Endothelial cell of umbilical vein (primary cell): ENCODE results near the gene TNS2. TPM values are rescaled to one million over a fixed set of nuclear protein-coding genes. Genes with fewer than 3 reads are reported as not detected.

Experiments
- BruUV-seq: library from RNA; stranded (reverse); fragments of 400-500 nt; replicated peaks from 2 replicates; lab custom pipeline; 2021; lab: Mats Ljungman, UMichigan
- CTCF ChIA-PET: fragments of 300-600, 350-600 bp; sonication (Branson Sonifier 250); formaldehyde crosslinking; loops from one replicate; lab custom pipeline; 2021; ENCODE audit warnings: antibody characterized with exemption, inconsistent platforms; lab: Charles Lee
- POLR2A ChIA-PET: fragments of 300-600, 350-600 bp; sonication (Branson Sonifier 250); formaldehyde crosslinking; loops from one replicate; lab custom pipeline; 2021; ENCODE audit warnings: antibody characterized with exemption, inconsistent platforms; lab: Charles Lee
- DNase-seq: peaks from one replicate; pipeline ENCODE4 v3.0.0-alpha.2; 2011; ENCODE audit warnings: low read depth, low spot score
- FAIRE-seq: peaks from 2 replicates; lab custom pipeline; 2011; peaks lifted over from hg19 to GRCh38; lab: Jason Lieb, UNC
- H2AFZ ChIP-seq: 2 replicates; pipeline ENCODE4 v1.6.0; 2012; ENCODE audit warnings: low read depth, low read length, control low read depth, inconsistent platforms
- H3K27ac ChIP-seq: 2 replicates; pipeline ENCODE4 v1.5.1; 2011; ENCODE audit warnings: low read depth, mild to moderate bottlenecking, control low read depth, low read length, moderate library complexity; ENCODE audit not compliant: insufficient read depth
- H3K27me3 ChIP-seq, 2 experiments: 2 replicates each; pipeline versions ENCODE4 v1.6.0 to v1.6.1; 2011; ENCODE audit warnings: low read length in 2 of 2, mixed read lengths in 1 of 2; ENCODE audit not compliant: control insufficient read depth in 2 of 2, insufficient read depth in 2 of 2
- H3K36me3 ChIP-seq, 2 experiments: 2 replicates in 1 of 2; 3 replicates in 1 of 2; pipeline ENCODE4 v1.5.1; 2011; ENCODE audit warnings: low read length in 2 of 2, mild to moderate bottlenecking in 1 of 2, moderate library complexity in 1 of 2; ENCODE audit not compliant: control insufficient read depth in 2 of 2, insufficient read depth in 2 of 2; ENCODE audit errors: extremely low read depth in 1 of 2
- H3K4me1 ChIP-seq: 3 replicates; pipeline ENCODE4 v1.5.1; 2011; ENCODE audit warnings: mild to moderate bottlenecking, low read length; ENCODE audit not compliant: control insufficient read depth, insufficient read depth; ENCODE audit errors: extremely low read depth
- H3K4me2 ChIP-seq: 2 replicates; pipeline ENCODE4 v1.6.1; 2011; ENCODE audit warnings: low read length, control low read depth, mixed read lengths; ENCODE audit not compliant: insufficient read depth
- H3K4me3 ChIP-seq, 3 experiments: fragments of 200-600 bp in 1 of 3; sonication (generic), shearing (Covaris generic) in 1 of 3; replicated peaks in 1 of 3; 2 replicates each; pipeline ENCODE4 v1.5.1; 2011 to 2016; ENCODE audit warnings: control low read depth in 3 of 3, low read length in 3 of 3, mild to moderate bottlenecking in 2 of 3, inconsistent platforms in 1 of 3, low read depth in 1 of 3, moderate library complexity in 1 of 3; ENCODE audit not compliant: insufficient read depth in 1 of 3
- H3K79me2 ChIP-seq: 2 replicates; pipeline ENCODE4 v1.6.0; 2012; ENCODE audit warnings: low read length, inconsistent platforms; ENCODE audit not compliant: control insufficient read depth, insufficient read depth
- H3K9ac ChIP-seq: replicated peaks from 2 replicates; pipeline ENCODE3; 2011; ENCODE audit warnings: low read length, control low read depth; ENCODE audit not compliant: insufficient read depth; ENCODE audit errors: extremely low read depth
- H3K9me1 ChIP-seq: replicated peaks from 3 replicates; pipeline ENCODE4 v1.6.0; 2011; ENCODE audit warnings: mild to moderate bottlenecking, low read length; ENCODE audit not compliant: control insufficient read depth, insufficient read depth; ENCODE audit errors: extremely low read depth
- H3K9me3 ChIP-seq: replicated peaks from 2 replicates; pipeline ENCODE4 v1.5.1; 2012; ENCODE audit warnings: low read length, inconsistent platforms; ENCODE audit not compliant: control insufficient read depth, insufficient read depth
- H4K20me1 ChIP-seq: replicated peaks from 2 replicates; pipeline ENCODE3; 2011; ENCODE audit warnings: mild to moderate bottlenecking, low read length; ENCODE audit not compliant: control insufficient read depth, insufficient read depth; ENCODE audit errors: extremely low read depth
- CTCF ChIP-seq, 2 donors: IDR thresholded peaks; 1 replicate in 1 of 2; 2 replicates in 1 of 2; pipeline ENCODE4 v1.5.1; 2011; ENCODE audit warnings: low read length in 2 of 2, mild to moderate bottlenecking in 2 of 2, moderate library complexity in 2 of 2, control low read depth in 1 of 2, inconsistent platforms in 1 of 2, low read depth in 1 of 2; ENCODE audit not compliant: insufficient read depth in 1 of 2; ENCODE audit errors: extremely low read depth in 1 of 2
- EZH2 ChIP-seq: IDR thresholded peaks from 2 replicates; pipeline ENCODE4 v1.6.1; 2012; ENCODE audit warnings: borderline replicate concordance, low read depth, mild to moderate bottlenecking, moderate library complexity, low read length, inconsistent platforms; ENCODE audit not compliant: severe bottlenecking
- FOS ChIP-seq: IDR thresholded peaks from 2 replicates; pipeline ENCODE4 v1.6.1; 2011; ENCODE audit warnings: mild to moderate bottlenecking, low read length, moderate library complexity, borderline replicate concordance; ENCODE audit not compliant: insufficient read depth
- GATA2 ChIP-seq: IDR thresholded peaks from 2 replicates; pipeline ENCODE4 v1.7.0; 2011; ENCODE audit warnings: low read depth, mild to moderate bottlenecking, moderate library complexity, mixed read lengths, low read length; ENCODE audit not compliant: insufficient read length, insufficient read depth
- JUN ChIP-seq: IDR thresholded peaks from 2 replicates; pipeline ENCODE4 v1.6.1; 2011; ENCODE audit warnings: borderline replicate concordance, low read depth; ENCODE audit not compliant: insufficient read length, insufficient read depth
- MAX ChIP-seq: IDR thresholded peaks from 2 replicates; pipeline ENCODE4 v1.6.1; 2011; ENCODE audit not compliant: insufficient read depth, insufficient read length
- MYC ChIP-seq: IDR thresholded peaks from one replicate; pipeline ENCODE4 v1.6.1; 2011; ENCODE audit warnings: mild to moderate bottlenecking, low read depth, low read length
- POLR2A ChIP-seq: IDR thresholded peaks from 2 replicates; pipeline ENCODE4 v1.6.1; 2012; ENCODE audit warnings: low read depth, mild to moderate bottlenecking, control low read depth, low read length
- POLR2AphosphoS5 ChIP-seq: IDR thresholded peaks from 2 replicates; pipeline ENCODE4 v1.6.1; 2012; ENCODE audit warnings: low read depth, mild to moderate bottlenecking, control low read depth, low read length, moderate library complexity; ENCODE audit not compliant: insufficient read depth
- dilution Hi-C: fragments of 300-500 bp; cut with MboI; formaldehyde crosslinking; loops from one replicate; pipeline ENCODE4 v1.15.0; 2019; ENCODE audit warnings: low sequenced_read_pairs; ENCODE audit not compliant: extremely low pct_ligation_motif_present
- intact Hi-C: fragments of 100-400 bp; cut with micrococcal nuclease; formaldehyde crosslinking; loops from one replicate; pipeline ENCODE4 v1.10.0; 2022
- polyA plus RNA-seq, 4 experiments: library from polyadenylated mRNA; depleted of rRNA in 3 of 4; stranded (reverse) in 3 of 4; unstranded in 1 of 4; fragments of >200 nt; gene quantifications; 2 replicates each; pipeline versions ENCODE4 v1.2.1 to v1.2.3, GENCODE V29; 2011 to 2012; ENCODE audit warnings: missing spikeins in 1 of 4
- total RNA-seq: library from RNA; stranded (reverse); gene quantifications from 2 replicates; pipeline ENCODE4 v1.2.3, GENCODE V29; 2021

Gene TNS2
- total and polyA plus RNA-seq, 2 donors (not counting 3 experiments of a cell fraction or from before 2014, with no cell fraction given) = 84.5 to 106 TPM

- peak overlapping the region; percentile 74 for H3K9ac ChIP-seq
- H3K36me3 ChIP-seq = no peaks in the 10 kb centered on the region
- peak overlapping the region; percentile 75 for H3K27ac ChIP-seq
- H3K4me2 ChIP-seq = peak overlapping the region; percentile 88
- ChIA-PET POLR2A (no interaction called here), CTCF (interaction anchor here (0.7 to 4.5 kb wide), 7 partner anchors 9 to 151 kb away, joined by 3 to 45 read pairs (median 6); no protein-coding TSS in a partner anchor)
- FAIRE-seq (peak; percentile 89), DNase-seq (peak; percentile 66)
- peaks cover 15% of the 10 kb centered on the region for H3K79me2 ChIP-seq
- no peak for TF ChIP-seq EZH2
- TF ChIP-seq MYC = no peak
- TF ChIP-seq POLR2A = peak; percentile 70
- no peak for TF ChIP-seq MAX
- peak; percentile 62 for TF ChIP-seq POLR2AphosphoS5
- TF ChIP-seq GATA2 = no peak
- no peak for TF ChIP-seq JUN
- no peak for TF ChIP-seq FOS
- no peak for TF ChIP-seq CTCF (IDR thresholded peaks at IDR 0.05; ENCODE audit: extremely low read depth in 1 of 2, insufficient read depth in 1 of 2, low read depth in 1 of 2, low read length in 2 of 2)
- H3K4me3 ChIP-seq = peak overlapping the region; percentile 55 to 56 (median 55)
- H2AFZ ChIP-seq = peak overlapping the region; percentile 94
- intact Hi-C loops = no loop called here
- H3K9me3 ChIP-seq = no peaks in the 10 kb centered on the region
- H3K4me1 ChIP-seq = peaks cover 45% of the 10 kb centered on the region
- no peaks in the 10 kb centered on the region for H3K27me3 ChIP-seq
- BruUV-seq = no TSS peak
- H4K20me1 ChIP-seq = no peaks in the 10 kb centered on the region
- dilution Hi-C loops = no loop called here
- no peaks in the 10 kb centered on the region for H3K9me1 ChIP-seq
Observed at GRCh38 chr12:53046655-53047220, 3.1 kb upstream of the TNS2 start.
